K562 (cell line): ENCODE results near the gene EIF4G1. TPM values are rescaled to one million over a fixed set of nuclear protein-coding genes. Genes with fewer than 3 reads are reported as not detected.

Source experiments
- ATAC-seq: fragments of 200-7000 bp; cut with Tn5 transposase; 3 replicates; pipeline ENCODE4 v1.9.1; 2020; ENCODE audit warnings: moderate library complexity
- BruUV-seq: library from RNA; stranded (reverse); fragments of 400-500 nt; replicated peaks from 2 replicates; lab custom pipeline; 2021; lab: Mats Ljungman, UMichigan
- CTCF ChIA-PET: fragments of 300-600 bp; formaldehyde crosslinking; extraction: SDS; loops from one replicate; lab custom pipeline; 2021; ENCODE audit warnings: low intra/inter-chr PET ratio; lab: Yijun Ruan, JAX
- POLR2A ChIA-PET: fragments of 300-600, 350-650 bp; sonication (Branson Sonifier 250); formaldehyde crosslinking; extraction: SDS; loops from one replicate; lab custom pipeline; 2021; ENCODE audit warnings: antibody characterized with exemption, inconsistent platforms; lab: Yijun Ruan, JAX
- DNase-seq, 4 experiments: peaks; one replicate each; pipeline versions ENCODE4 v3.0.0 to v3.0.0-alpha.2; 2011 to 2018; ENCODE audit warnings: low spot score in 3 of 4, mixed read lengths in 3 of 4; ENCODE audit errors: extremely low read depth in 1 of 4
- FAIRE-seq: peaks from 2 replicates; lab custom pipeline; 2011; peaks lifted over from hg19 to GRCh38; lab: Jason Lieb, UNC
- H2AFZ ChIP-seq: 2 replicates; pipeline ENCODE4 v1.6.0; 2011; ENCODE audit warnings: low read depth, low read length, control low read depth, inconsistent platforms
- H3K27ac ChIP-seq: fragments of 200-600 bp; 3 replicates; pipeline ENCODE4 v1.8.0; 2011; ENCODE audit warnings: low read depth, mild to moderate bottlenecking, control low read depth, inconsistent platforms, low read length, moderate library complexity, mixed read lengths; ENCODE audit errors: extremely low read depth
- H3K27me3 ChIP-seq, 2 experiments: fragments of 300-600 bp in 1 of 2; 2 replicates in 1 of 2; 3 replicates in 1 of 2; pipeline versions ENCODE4 v1.6.0 to v1.8.0; 2011; ENCODE audit warnings: inconsistent platforms in 2 of 2, low read length in 2 of 2, mild to moderate bottlenecking in 1 of 2, mixed read lengths in 1 of 2, moderate library complexity in 1 of 2; ENCODE audit not compliant: control insufficient read depth in 2 of 2, insufficient read depth in 2 of 2
- H3K36me3 ChIP-seq: fragments of 300-600 bp; 3 replicates; pipeline ENCODE4 v1.8.0; 2011; ENCODE audit warnings: mild to moderate bottlenecking, low read length, inconsistent platforms; ENCODE audit not compliant: control insufficient read depth, insufficient read depth
- H3K4me1 ChIP-seq, 2 experiments: fragments of 200-600 bp in 1 of 2; replicated peaks in 1 of 2; 2 replicates in 1 of 2; 3 replicates in 1 of 2; pipeline versions ENCODE4 v1.5.1 to v1.8.0; 2011; ENCODE audit warnings: inconsistent platforms in 2 of 2, low read length in 2 of 2, mild to moderate bottlenecking in 1 of 2, mixed read lengths in 1 of 2, moderate library complexity in 1 of 2; ENCODE audit not compliant: control insufficient read depth in 2 of 2, insufficient read depth in 2 of 2
- H3K4me2 ChIP-seq: 2 replicates; pipeline ENCODE4 v1.6.1; 2011; ENCODE audit warnings: low read length, control low read depth, inconsistent platforms, mixed read lengths; ENCODE audit not compliant: insufficient read depth
- H3K4me3 ChIP-seq: fragments of 200-600 bp; sonication (generic), shearing (Covaris generic); 2 replicates; pipeline ENCODE4 v1.5.1; 2016; ENCODE audit warnings: control low read depth, inconsistent platforms
- H3K79me2 ChIP-seq: fragments of 200-600 bp; 3 replicates; pipeline ENCODE4 v1.8.0; 2011; ENCODE audit warnings: low read length, inconsistent platforms; ENCODE audit not compliant: control insufficient read depth, insufficient read depth
- H3K9ac ChIP-seq, 2 experiments: 2 replicates each; pipeline versions ENCODE4 v1.6.0 to v1.6.1; 2011; ENCODE audit warnings: low read depth in 2 of 2, low read length in 2 of 2, control low read depth in 1 of 2, inconsistent platforms in 1 of 2, mild to moderate bottlenecking in 1 of 2, mixed read lengths in 1 of 2; ENCODE audit not compliant: insufficient read depth in 1 of 2
- H3K9me1 ChIP-seq: one replicate; pipeline ENCODE4 v1.6.0; 2011; ENCODE audit warnings: inconsistent platforms, mild to moderate bottlenecking, low read length, moderate library complexity; ENCODE audit not compliant: control insufficient read depth, insufficient read depth
- H3K9me3 ChIP-seq: replicated peaks from 2 replicates; pipeline ENCODE4 v1.5.1; 2011; ENCODE audit warnings: low read depth, low read length, inconsistent platforms; ENCODE audit not compliant: control insufficient read depth, insufficient read depth
- H4K20me1 ChIP-seq: replicated peaks from 2 replicates; pipeline ENCODE4 v1.6.1; 2011; ENCODE audit warnings: low read length, inconsistent platforms, mixed read lengths; ENCODE audit not compliant: control insufficient read depth, insufficient read depth
- BRD9 ChIP-seq: fragments of 450-650 bp; IDR thresholded peaks from 2 replicates; pipeline ENCODE4 v1.6.1; 2018; ENCODE audit warnings: low read depth; ENCODE audit not compliant: partially characterized antibody
- E2F1 ChIP-seq: sonication (generic); formaldehyde crosslinking; IDR thresholded peaks from 2 replicates; pipeline ENCODE4 v1.8.1; 2023; ENCODE audit warnings: mild to moderate bottlenecking, missing genetic modification reagents, moderate library complexity
- HMGN3 ChIP-seq: IDR thresholded peaks from 2 replicates; pipeline ENCODE4 v1.6.1; 2011; ENCODE audit warnings: borderline replicate concordance, low read depth, mild to moderate bottlenecking, mixed read lengths, low read length; ENCODE audit not compliant: insufficient read length; ENCODE audit errors: extremely low read depth
- MED1 ChIP-seq: sonication (generic); formaldehyde crosslinking; IDR thresholded peaks from 2 replicates; pipeline ENCODE4 v1.8.1; 2023; ENCODE audit warnings: missing genetic modification reagents, borderline replicate concordance
- NFYB ChIP-seq: IDR thresholded peaks from 2 replicates; pipeline ENCODE4 v1.6.1; 2011; ENCODE audit warnings: mild to moderate bottlenecking, moderate library complexity; ENCODE audit not compliant: insufficient read length; ENCODE audit errors: extremely low read depth
- PREB ChIP-seq: sonication (generic); formaldehyde crosslinking; IDR thresholded peaks from 2 replicates; pipeline ENCODE4 v1.8.1; 2023; ENCODE audit warnings: mild to moderate bottlenecking, missing genetic modification reagents
- RBM34 ChIP-seq: fragments of 200-400 bp; formaldehyde crosslinking; IDR thresholded peaks from 2 replicates; pipeline ENCODE4 v1.6.1; 2018; ENCODE audit warnings: low read length, borderline replicate concordance; ENCODE audit not compliant: insufficient read depth
- RFX1 ChIP-seq: fragments of 450-650 bp; IDR thresholded peaks from 2 replicates; pipeline ENCODE4 v1.6.1; 2016; ENCODE audit warnings: mild to moderate bottlenecking, moderate library complexity
- SETDB1 ChIP-seq: IDR thresholded peaks from one replicate; pipeline ENCODE4 v1.6.1; 2012; ENCODE audit warnings: low read length, control low read depth, inconsistent platforms
- TFAP4 ChIP-seq: sonication (generic); formaldehyde crosslinking; IDR thresholded peaks from 2 replicates; pipeline ENCODE4 v1.8.0; 2022; ENCODE audit warnings: missing genetic modification reagents, mild to moderate bottlenecking, moderate library complexity, borderline replicate concordance
- TOE1 ChIP-seq, 2 experiments: fragments of 450-650 bp in 1 of 2; sonication (generic) in 1 of 2; formaldehyde crosslinking in 1 of 2; IDR thresholded peaks; 2 replicates each; pipeline versions ENCODE4 v1.7.1 to v1.8.0; 2016 to 2022; ENCODE audit warnings: borderline replicate concordance in 2 of 2, mild to moderate bottlenecking in 2 of 2, antibody characterized with exemption in 1 of 2, inconsistent platforms in 1 of 2, low read depth in 1 of 2, missing genetic modification reagents in 1 of 2, moderate library complexity in 1 of 2
- ZMIZ1 ChIP-seq, 2 experiments: fragments of 150-350 bp in 1 of 2; IDR thresholded peaks; 2 replicates each; pipeline ENCODE4 v1.6.1; 2012 to 2016; ENCODE audit warnings: low read depth in 2 of 2, low read length in 2 of 2, mild to moderate bottlenecking in 1 of 2, moderate library complexity in 1 of 2
- ZNF133 ChIP-seq: fragments of 250-450 bp; sonication (Bioruptor Pico); IDR thresholded peaks from 2 replicates; pipeline ENCODE4 v1.4.0; 2020; ENCODE audit warnings: mild to moderate bottlenecking
- ZNF143 ChIP-seq: sonication (generic); formaldehyde crosslinking; IDR thresholded peaks from 2 replicates; pipeline ENCODE4 v1.9.0; 2022; ENCODE audit warnings: mild to moderate bottlenecking, missing genetic modification reagents
- ZNF384 ChIP-seq: IDR thresholded peaks from 2 replicates; pipeline ENCODE4 v1.6.1; 2012; ENCODE audit warnings: low read depth, low read length, improper control_type of control experiment
- whole genome bisulfite sequencing: fragments of 100-300 bp; shearing (Covaris generic); methylation state at CpG from one replicate; pipeline ENCODE4 v1.1.6; 2016; ENCODE audit warnings: low coverage, mixed read lengths; ENCODE audit not compliant: insufficient coverage; ENCODE audit errors: missing lambda C conversion rate; 5-methylcytosine and 5-hydroxymethylcytosine counted together
- in situ Hi-C: fragments of 300-500 bp; cut with MboI; formaldehyde crosslinking; loops from 4 replicates; pipeline ENCODE4 v1.15.0; 2018; ENCODE audit warnings: inconsistent platforms, mixed read lengths
- intact Hi-C: fragments of 100-400 bp; cut with micrococcal nuclease; formaldehyde crosslinking; loops from 2 replicates; pipeline ENCODE4 v1.14.2; 2022
- polyA plus RNA-seq, 8 experiments: library from polyadenylated mRNA; depleted of rRNA in 4 of 8; stranded (reverse) in 5 of 8; unstranded in 3 of 8; fragments of >200 nt; fragmentation: Nextera tagmentation in 2 of 8; fragmentation: Illumina TruSeq in 1 of 8; extraction: Ambion mirVana in 2 of 8; extraction: Trizol in 1 of 8; gene quantifications; 2 replicates each; pipeline versions ENCODE4 v1.2.1 to v1.2.3, GENCODE V29; 2011 to 2014; ENCODE audit warnings: inconsistent platforms in 1 of 8, missing spikeins in 1 of 8
- total RNA-seq, 7 experiments: library from RNA; depleted of rRNA in 6 of 7; stranded (reverse); fragments of >200 nt in 6 of 7; fragmentation: Illumina TruSeq in 2 of 7; extraction: Trizol in 2 of 7; gene quantifications; 2 replicates each; pipeline versions ENCODE4 v1.2.1 to v1.2.3, GENCODE V29; 2011 to 2021; ENCODE audit warnings: low replicate concordance in 1 of 7

EIF4G1 gene
- total and polyA plus RNA-seq, 9 of the 15 experiments (the other 6 are each of a cell fraction or from before 2014, with no cell fraction given): 4.6 to 505 (median 155) TPM

GRCh38 chr3:184284696-184285095 is 29.7 kb upstream of the EIF4G1 start:
- POLR2A ChIA-PET: interaction anchor here (0.7 kb wide), 1 partner anchor 98 kb away, joined by 3 read pairs; no protein-coding TSS in a partner anchor
- intact Hi-C loops: loop anchor here (1.0 to 5.0 kb wide), 4 partner anchors 34 to 242 kb away; no protein-coding TSS in a partner anchor
- H3K27me3 ChIP-seq: peaks cover 25 to 55% of the 10 kb centered on the region in 2 experiments
- no peak overlapping the region for H3K4me2 ChIP-seq
- peak; percentile 90 for ATAC-seq
- no peaks in the 10 kb centered on the region for H3K9me3 ChIP-seq
- no TSS peak for BruUV-seq
- H2AFZ ChIP-seq: no peak overlapping the region
- H3K27ac ChIP-seq: no peak overlapping the region
- H3K9me1 ChIP-seq: no peaks in the 10 kb centered on the region
- FAIRE-seq: peak; percentile 91
- no peaks in the 10 kb centered on the region; a peak in 1 of 5 replicates for H3K4me1 ChIP-seq
- peak; percentile 74 to 79 (median 76) for DNase-seq
- H3K36me3 ChIP-seq: no peaks in the 10 kb centered on the region
- no peaks in the 10 kb centered on the region for H3K79me2 ChIP-seq
- no peak overlapping the region for H3K9ac ChIP-seq
- H4K20me1 ChIP-seq: peaks cover 12% of the 10 kb centered on the region; the same call in 1 of the 2 replicates
- 0% methylated on average over 4 of the region's 4 CpGs for WGBS
- H3K4me3 ChIP-seq: no peak overlapping the region
- CTCF ChIA-PET: interaction anchor here (0.9 kb wide), 1 partner anchor 390 kb away, joined by 6 read pairs; no protein-coding TSS in a partner anchor
- in situ Hi-C loops: loop anchor here (5.0 kb wide), 1 partner anchor 392 kb away; no protein-coding TSS in a partner anchor
- TF ChIP-seq ZNF143 (no peak), NFYB (no peak), PREB (CRISPR knock-in tag) (no peak), TOE1 (IDR thresholded peaks at IDR 0.05; ENCODE audit: borderline replicate concordance) (no peak), TOE1 (CRISPR knock-in tag; IDR thresholded peaks at IDR 0.05; ENCODE audit: borderline replicate concordance, low read depth) (no peak), BRD9 (no peak), ZMIZ1 (IDR thresholded peaks at IDR 0.05; ENCODE audit: low read depth in 2 of 2, low read length in 2 of 2) (no peak), E2F1 (CRISPR knock-in tag) (no peak), TFAP4 (CRISPR knock-in tag) (no peak), RFX1 (peak; percentile 91), HMGN3 (no peak), SETDB1 (no peak), RBM34 (no peak), ZNF384 (peak; percentile 64), MED1 (no peak), ZNF133 (CRISPR knock-in tag) (no peak)
